Measurements from ENCODE around the gene RANBP1.
A peak's percentile ranks its signal among the peaks of the same experiment; 100 is the strongest.

RANBP1 gene

GRCh38 chr22:20107951-20108756 is 7.8 kb upstream of the RANBP1 start:
- DNase-seq (ENCODE audit: low read depth in 2 of 2), result no peak

GRCh38 chr22:20108757-20109230 is 7.1 kb upstream of the RANBP1 start:
- DNase-seq (ENCODE audit: low read depth in 2 of 2), result no peak

GRCh38 chr22:20109411-20110358 is 6.2 kb upstream of the RANBP1 start:
- no peak for DNase-seq (ENCODE audit: low read depth in 2 of 2)

GRCh38 chr22:20110359-20110985 is 5.4 kb upstream of the RANBP1 start:
- DNase-seq (ENCODE audit: low read depth in 2 of 2), result no peak

GRCh38 chr22:20111045-20111688 is 4.7 kb upstream of the RANBP1 start:
- no peak for DNase-seq (ENCODE audit: low read depth in 2 of 2)

GRCh38 chr22:20111689-20112622 is 3.9 kb upstream of the RANBP1 start:
- no peak for DNase-seq (ENCODE audit: low read depth in 2 of 2)

GRCh38 chr22:20112623-20113511 is 3.0 kb upstream of the RANBP1 start:
- DNase-seq (ENCODE audit: low read depth in 2 of 2), result no peak

GRCh38 chr22:20113551-20114310 is 2.2 kb upstream of the RANBP1 start:
- DNase-seq (ENCODE audit: low read depth in 2 of 2), result no peak

- DNase-seq (ENCODE audit: low read depth in 2 of 2), result no peak
Measured at GRCh38 chr22:20114506-20115475, 1.1 kb upstream of the RANBP1 start.

GRCh38 chr22:20116376-20116950 is 559 bp downstream of the RANBP1 start:
- no peak for DNase-seq (ENCODE audit: low read depth in 2 of 2)

GRCh38 chr22:20116951-20117632 is 1.2 kb downstream of the RANBP1 start, which contains the start of gene TRMT2A:
TSS of gene TRMT2A (minus strand) at chr22:20117226. CDS start at chr22:20116906, 320 bp downstream.
- peak; percentile 90 to 94 for DNase-seq (ENCODE audit: low read depth in 2 of 2)

- DNase-seq (ENCODE audit: low read depth in 2 of 2), result no peak
Measured at GRCh38 chr22:20117633-20118299, 1.9 kb downstream of the RANBP1 start.

- no peak for DNase-seq (ENCODE audit: low read depth in 2 of 2)
Measured at GRCh38 chr22:20118300-20119020, 2.6 kb downstream of the RANBP1 start.

GRCh38 chr22:20121856-20122415 is 6.0 kb downstream of the RANBP1 start:
- DNase-seq (ENCODE audit: low read depth in 2 of 2), result no peak

Data from stimulated activated CD8-positive, alpha-beta memory T cell treated with anti-CD3 and anti-CD28 coated beads, Interleukin-7, amount 100 ng/mL, for 1 hour (primary cell).